ENCODE data around the gene PET100. TPM values are rescaled to one million over a fixed set of nuclear protein-coding genes. Genes with fewer than 3 reads are reported as not detected.

Gene PET100
- total RNA-seq, 6 donors from 2014 or later, result 21.3 to 133 (median 71.3) TPM

DNA sequence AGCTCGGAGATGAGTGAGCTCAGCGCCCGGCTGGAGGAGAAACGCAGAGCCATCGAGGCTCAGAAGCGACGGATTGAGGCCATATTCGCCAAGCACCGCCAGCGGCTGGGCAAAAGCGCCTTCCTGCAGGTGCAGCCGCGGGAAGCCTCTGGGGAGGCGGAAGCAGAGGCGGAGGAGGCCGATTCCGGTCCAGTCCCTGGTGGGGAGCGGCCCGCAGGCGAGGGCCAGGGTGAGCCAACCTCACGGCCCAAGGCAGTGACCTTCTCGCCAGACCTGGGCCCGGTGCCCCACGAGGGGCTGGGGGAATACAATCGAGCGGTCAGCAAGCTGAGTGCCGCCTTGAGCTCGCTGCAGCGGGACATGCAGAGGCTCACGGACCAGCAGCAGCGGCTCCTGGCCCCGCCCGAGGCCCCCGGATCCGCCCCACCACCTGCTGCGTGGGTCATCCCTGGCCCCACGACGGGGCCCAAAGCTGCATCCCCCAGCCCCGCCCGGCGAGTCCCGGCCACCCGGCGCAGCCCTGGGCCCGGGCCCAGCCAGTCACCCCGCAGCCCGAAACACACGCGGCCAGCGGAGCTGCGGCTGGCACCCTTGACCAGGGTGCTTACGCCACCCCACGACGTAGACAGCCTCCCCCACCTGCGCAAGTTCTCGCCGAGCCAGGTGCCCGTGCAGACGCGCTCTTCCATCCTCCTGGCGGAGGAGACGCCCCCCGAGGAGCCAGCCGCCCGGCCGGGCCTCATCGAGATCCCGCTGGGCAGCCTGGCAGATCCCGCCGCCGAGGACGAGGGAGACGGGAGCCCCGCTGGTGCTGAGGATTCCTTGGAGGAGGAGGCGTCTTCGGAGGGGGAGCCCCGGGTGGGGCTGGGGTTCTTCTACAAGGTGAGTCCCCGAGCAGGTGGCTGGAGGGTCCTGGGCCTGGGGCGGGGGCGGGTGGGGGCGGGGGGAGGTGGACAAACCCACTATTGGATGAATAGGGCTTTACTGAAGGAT, 17.0 kb upstream of the PET100 start:
- 92 to 93% methylated on average over 17 to 78 of the region's 81 CpGs for WGBS, 2 donors
- Histone ChIP-seq H3K4me3 (no peak overlapping the region), H3K27me3 (no peaks in the 10 kb centered on the region), H3K9me3 (no peaks in the 10 kb centered on the region), H3K27ac (no peak overlapping the region), H3K4me1 (peaks cover 0 to 12% (median 6%) of the 10 kb centered on the region in 4 donors), H3K36me3 (peaks cover 0 to 32% (median 15%) of the 10 kb centered on the region in 4 donors)
- peak in 1 of 2 donors; percentile 79 for DNase-seq
- no peak for TF ChIP-seq POLR2AphosphoS5 (IDR thresholded peaks at IDR 0.05)
- TF ChIP-seq EP300 (IDR thresholded peaks at IDR 0.05), result no peak
- no peak for TF ChIP-seq POLR2A (IDR thresholded peaks at IDR 0.05)
- no peak for TF ChIP-seq CTCF (IDR thresholded peaks at IDR 0.05)
- ATAC-seq (ENCODE audit: low FRiP score in 2 of 2), result no peak

DNA sequence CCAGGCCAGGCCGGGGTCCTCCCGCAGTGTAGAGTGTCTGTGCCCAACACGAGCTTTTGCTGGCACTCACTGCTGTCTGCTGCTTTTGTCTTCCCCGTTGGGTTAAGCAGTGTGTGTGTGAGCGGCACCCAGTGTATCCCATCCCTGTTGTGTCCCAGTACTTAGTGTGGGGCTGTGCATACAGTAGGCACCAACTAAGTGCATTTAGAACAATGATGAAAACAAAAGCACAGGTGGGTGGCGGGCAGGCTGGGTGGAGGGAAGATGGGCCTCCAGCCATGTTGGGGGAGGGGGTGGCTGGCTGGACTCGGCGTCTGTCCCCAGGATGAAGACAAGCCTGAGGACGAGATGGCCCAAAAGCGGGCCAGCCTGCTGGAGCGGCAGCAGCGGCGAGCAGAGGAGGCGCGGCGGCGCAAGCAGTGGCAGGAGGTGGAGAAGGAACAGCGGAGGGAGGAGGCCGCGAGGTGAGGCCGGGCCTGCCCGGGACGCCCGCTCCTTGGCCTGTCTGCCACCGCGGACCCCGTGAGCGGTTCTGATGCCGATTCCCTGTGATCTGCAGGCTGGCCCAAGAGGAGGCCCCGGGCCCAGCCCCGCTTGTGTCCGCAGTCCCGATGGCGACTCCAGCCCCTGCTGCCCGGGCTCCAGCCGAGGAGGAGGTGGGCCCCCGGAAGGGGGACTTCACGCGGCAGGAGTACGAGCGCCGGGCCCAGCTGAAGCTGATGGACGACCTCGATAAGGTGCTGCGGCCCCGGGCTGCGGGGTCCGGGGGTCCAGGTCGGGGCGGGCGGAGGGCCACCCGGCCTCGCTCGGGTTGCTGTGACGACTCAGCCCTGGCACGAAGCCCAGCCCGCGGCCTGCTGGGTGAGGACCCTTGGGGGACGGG, 14.5 kb upstream of the PET100 start:
- Histone ChIP-seq H3K27me3 (no peaks in the 10 kb centered on the region), H3K36me3 (peaks cover 6 to 47% (median 25%) of the 10 kb centered on the region in 4 donors), H3K9me3 (no peaks in the 10 kb centered on the region), H3K4me1 (peaks cover 6 to 29% (median 24%) of the 10 kb centered on the region in 4 donors), H3K4me3 (no peak overlapping the region), H3K27ac (no peak overlapping the region)
- TF ChIP-seq CTCF (IDR thresholded peaks at IDR 0.05), result no peak
- TF ChIP-seq EP300 (IDR thresholded peaks at IDR 0.05), result no peak
- TF ChIP-seq POLR2AphosphoS5 (IDR thresholded peaks at IDR 0.05), result no peak
- no peak for TF ChIP-seq POLR2A (IDR thresholded peaks at IDR 0.05)
- ATAC-seq (ENCODE audit: low FRiP score in 2 of 2), result no peak
- 83 to 84% methylated on average over 52 to 59 of the region's 59 CpGs for WGBS, 2 donors
- peak in 1 of 2 donors; percentile 84 for DNase-seq

- no peaks in the 10 kb centered on the region for H3K9me3 ChIP-seq
- peak overlapping the region; percentile 24 to 94 (median 86) for H3K27ac ChIP-seq
- no peaks in the 10 kb centered on the region for H3K27me3 ChIP-seq
- no peak for TF ChIP-seq CTCF (IDR thresholded peaks at IDR 0.05)
- TF ChIP-seq EP300 (IDR thresholded peaks at IDR 0.05), result no peak
- TF ChIP-seq POLR2AphosphoS5 (IDR thresholded peaks at IDR 0.05), result no peak
- TF ChIP-seq POLR2A (IDR thresholded peaks at IDR 0.05), result no peak
- whole genome bisulfite sequencing, 2 donors, result 94 to 96% methylated on average over 7 to 12 of the region's 12 CpGs
- peaks cover 10 to 39% (median 32%) of the 10 kb centered on the region in 4 donors for H3K4me1 ChIP-seq
- ATAC-seq (ENCODE audit: low FRiP score in 2 of 2), result no peak
- no peak overlapping the region for H3K4me3 ChIP-seq
- H3K36me3 ChIP-seq, result peaks cover 16 to 56% (median 40%) of the 10 kb centered on the region in 4 donors
- no peak for DNase-seq
Observed at GRCh38 chr19:7617172-7617571, 12.4 kb upstream of the PET100 start.

GRCh38 chr19:7617735-7618134, 11.9 kb upstream of the PET100 start:
- no peaks in the 10 kb centered on the region for H3K27me3 ChIP-seq
- ATAC-seq (ENCODE audit: low FRiP score in 2 of 2) (no peak), DNase-seq (peak in 1 of 2 donors; percentile 70)
- TF ChIP-seq EP300 (IDR thresholded peaks at IDR 0.05) (no peak), POLR2AphosphoS5 (IDR thresholded peaks at IDR 0.05) (no peak)
- H3K27ac ChIP-seq, result peak overlapping the region; percentile 80 to 94 (median 86)
- H3K36me3 ChIP-seq, result peaks cover 16 to 62% (median 43%) of the 10 kb centered on the region in 4 donors
- no peaks in the 10 kb centered on the region for H3K9me3 ChIP-seq
- no peak overlapping the region for H3K4me3 ChIP-seq
- peaks cover 10 to 39% (median 32%) of the 10 kb centered on the region in 4 donors for H3K4me1 ChIP-seq
- 86 to 96% methylated on average over 7 to 27 of the region's 28 CpGs for WGBS, 2 donors

All from upper lobe of left lung (tissue), 6 donors.